ENCODE data around the gene TYW3.
"Not testable (repeated sequence)": the region's sequence is repeated elsewhere in the genome, so short reads cannot be mapped to it uniquely, and the experiment has no call there.

Gene TYW3

DNA sequence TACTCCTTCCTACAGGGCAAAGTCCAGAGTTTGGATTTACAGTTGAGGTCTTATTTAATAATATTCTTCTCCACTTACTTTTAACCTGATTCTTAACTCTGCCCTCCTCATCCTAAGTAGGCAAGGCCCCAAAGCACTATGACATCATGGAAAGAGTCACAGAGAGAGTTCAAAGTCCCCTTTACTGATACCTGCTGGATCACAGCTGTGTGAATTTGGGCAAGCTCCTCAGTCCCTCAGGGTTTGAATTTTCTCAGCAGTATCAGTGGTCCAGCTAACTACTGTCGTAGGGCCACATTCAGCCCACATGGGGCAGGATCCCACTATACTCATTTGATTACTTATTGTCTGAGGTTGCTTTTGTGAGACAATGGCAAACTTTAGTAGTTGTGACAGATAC, 16.0 kb downstream of the TYW3 start:
- no peak for TF ChIP-seq POLR2A (IDR thresholded peaks at IDR 0.05; ENCODE audit: low read length)
- no peak for TF ChIP-seq GATA1 (IDR thresholded peaks at IDR 0.05; ENCODE audit: low read depth, low read length)
- DNase-seq, result peak in 1 of 2 experiments; percentile 24

- TF ChIP-seq GATA1 (IDR thresholded peaks at IDR 0.05; ENCODE audit: low read depth, low read length), result no peak
- TF ChIP-seq POLR2A (IDR thresholded peaks at IDR 0.05; ENCODE audit: low read length), result no peak
- no peak for DNase-seq
These were observed 20.2 kb downstream of the TYW3 start for GRCh38 chr1:74753104-74753503.

GRCh38 chr1:74755475-74755874, 22.5 kb downstream of the TYW3 start:
- no peak for DNase-seq
- TF ChIP-seq POLR2A (IDR thresholded peaks at IDR 0.05; ENCODE audit: low read length), result no peak
- no peak for TF ChIP-seq GATA1 (IDR thresholded peaks at IDR 0.05; ENCODE audit: low read depth, low read length)

DNA sequence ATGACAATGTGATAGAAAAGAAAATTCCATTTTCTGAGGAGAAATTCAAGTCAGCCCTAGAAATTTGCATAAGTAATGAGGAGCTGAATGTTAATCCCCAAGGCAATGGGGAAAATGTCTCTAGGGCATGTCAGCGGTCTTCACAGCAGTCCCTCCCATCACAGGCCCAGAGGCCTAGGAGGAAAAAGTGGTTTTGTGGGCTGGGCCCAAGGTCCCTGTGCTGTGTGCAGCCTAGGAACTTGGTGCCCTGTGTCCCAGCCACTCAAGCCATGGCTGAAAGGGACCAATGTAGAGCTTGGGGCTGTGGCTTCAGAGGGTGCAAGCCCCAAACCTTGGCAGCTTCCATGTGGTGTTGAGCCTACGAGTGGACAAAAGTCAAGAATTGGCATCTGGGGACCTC, 23.7 kb downstream of the TYW3 start:
- not testable (repeated sequence) for DNase-seq

DNA sequence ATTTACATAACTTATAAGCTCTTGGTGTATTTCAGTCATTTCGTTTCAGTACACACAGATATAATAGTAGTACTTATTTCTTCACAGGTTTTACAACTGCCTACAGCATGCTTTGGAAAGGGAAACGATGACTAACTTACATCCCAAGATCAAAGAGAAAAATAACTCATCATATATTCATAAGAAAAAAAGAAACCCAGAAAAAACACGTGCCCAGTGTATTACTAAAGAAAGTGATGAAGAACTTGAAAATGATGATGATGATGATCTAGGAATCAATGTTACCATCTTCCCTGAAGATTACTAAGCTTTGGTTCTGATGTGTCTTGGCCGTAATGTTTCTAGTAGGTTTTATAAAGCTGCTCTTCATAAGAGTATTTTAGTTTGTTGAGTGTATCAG, 30.9 kb downstream of the TYW3 start:
- no peak for DNase-seq
- TF ChIP-seq GATA1 (IDR thresholded peaks at IDR 0.05; ENCODE audit: low read depth, low read length), result no peak
- no peak for TF ChIP-seq POLR2A (IDR thresholded peaks at IDR 0.05; ENCODE audit: low read length)

DNA sequence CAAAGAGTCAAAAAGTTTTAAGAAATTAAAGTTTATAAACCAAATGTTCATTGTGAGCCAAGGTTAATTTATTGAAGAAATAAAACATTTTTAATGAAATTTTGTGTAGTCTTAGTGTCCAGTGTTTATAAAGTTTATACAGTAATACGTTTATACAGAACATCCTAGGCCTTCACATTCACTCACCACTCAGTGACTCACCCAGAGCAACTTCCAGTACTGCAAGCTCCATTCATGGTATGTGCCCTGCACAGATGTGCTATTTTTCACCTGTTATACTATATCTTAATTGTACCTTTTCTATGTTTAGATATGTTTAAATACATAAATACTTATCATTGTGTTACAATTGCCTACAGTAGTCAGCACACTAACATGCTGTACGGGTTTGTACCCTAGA, 33.6 kb downstream of the TYW3 start:
- TF ChIP-seq POLR2A (IDR thresholded peaks at IDR 0.05; ENCODE audit: low read length) (no peak), GATA1 (IDR thresholded peaks at IDR 0.05; ENCODE audit: low read depth, low read length) (no peak)
- DNase-seq, result no peak

- DNase-seq, result peak; percentile 38 to 50
These were observed 34.5 kb downstream of the TYW3 start for GRCh38 chr1:74767490-74767889.

GRCh38 chr1:74771913-74772515, 39.1 kb downstream of the TYW3 start:
- DNase-seq, result peak; percentile 32 to 56
- no peak for TF ChIP-seq POLR2A (IDR thresholded peaks at IDR 0.05; ENCODE audit: low read length)
- TF ChIP-seq GATA1 (IDR thresholded peaks at IDR 0.05; ENCODE audit: low read depth, low read length), result no peak

More at GRCh38 chr1:74767490-74767889, 34.5 kb downstream of the TYW3 start:
- TF ChIP-seq POLR2A (IDR thresholded peaks at IDR 0.05; ENCODE audit: low read length), result no peak
- TF ChIP-seq GATA1 (IDR thresholded peaks at IDR 0.05; ENCODE audit: low read depth, low read length), result no peak

- TF ChIP-seq GATA1 (IDR thresholded peaks at IDR 0.05; ENCODE audit: low read depth, low read length), result no peak
- TF ChIP-seq POLR2A (IDR thresholded peaks at IDR 0.05; ENCODE audit: low read length), result no peak
- DNase-seq, result no peak
These were observed 40.0 kb downstream of the TYW3 start for GRCh38 chr1:74772945-74773344.

GRCh38 chr1:74773582-74773981, 40.6 kb downstream of the TYW3 start:
- DNase-seq, result no peak
- TF ChIP-seq GATA1 (IDR thresholded peaks at IDR 0.05; ENCODE audit: low read depth, low read length) (no peak), POLR2A (IDR thresholded peaks at IDR 0.05; ENCODE audit: low read length) (no peak)

GRCh38 chr1:74775735-74776134, 42.8 kb downstream of the TYW3 start:
- TF ChIP-seq POLR2A (IDR thresholded peaks at IDR 0.05; ENCODE audit: low read length), result no peak
- TF ChIP-seq GATA1 (IDR thresholded peaks at IDR 0.05; ENCODE audit: low read depth, low read length), result no peak
- no peak for DNase-seq

GRCh38 chr1:74777525-74777924, 44.6 kb downstream of the TYW3 start:
- no peak for DNase-seq
- TF ChIP-seq GATA1 (IDR thresholded peaks at IDR 0.05; ENCODE audit: low read depth, low read length) (no peak), POLR2A (IDR thresholded peaks at IDR 0.05; ENCODE audit: low read length) (no peak)

DNA sequence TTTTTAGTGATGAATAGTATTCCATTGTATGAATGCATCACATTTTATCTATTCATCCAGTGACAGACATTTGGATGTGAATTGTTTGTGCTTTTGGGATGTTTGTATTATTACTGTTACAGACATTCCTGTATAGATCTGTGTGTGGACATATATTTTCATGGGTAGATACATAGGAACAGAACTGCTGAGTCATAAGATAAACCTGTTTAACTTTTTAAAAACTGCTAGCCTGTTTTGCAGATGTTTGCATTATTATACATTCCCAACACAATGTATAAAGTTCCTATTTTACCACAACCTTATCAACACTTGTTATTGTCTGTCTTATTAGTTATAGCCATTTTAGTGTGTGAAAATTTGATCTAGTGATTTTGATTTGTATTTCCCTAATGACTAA, 46.8 kb downstream of the TYW3 start:
- no peak for TF ChIP-seq POLR2A (IDR thresholded peaks at IDR 0.05; ENCODE audit: low read length)
- TF ChIP-seq GATA1 (IDR thresholded peaks at IDR 0.05; ENCODE audit: low read depth, low read length), result no peak
- no peak for DNase-seq

DNA sequence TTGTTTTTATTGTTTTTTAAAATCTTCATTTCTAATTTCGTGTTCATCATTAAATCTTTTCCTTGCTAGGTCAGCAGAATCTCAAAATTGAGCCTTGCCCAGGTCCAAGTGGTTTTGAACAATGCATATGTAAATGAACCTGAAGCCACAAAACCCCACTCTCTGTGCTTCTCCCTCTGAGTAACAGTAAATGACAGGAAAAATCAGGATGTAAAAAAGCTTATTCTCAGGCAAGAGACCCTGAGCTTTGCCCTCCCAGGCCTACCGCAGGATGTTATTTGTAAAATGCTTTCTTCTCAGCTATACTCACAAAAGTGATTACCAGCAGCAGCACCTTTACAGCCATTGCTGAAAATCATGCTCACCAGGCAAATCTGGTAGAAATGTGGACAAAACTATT, 47.6 kb downstream of the TYW3 start:
- TF ChIP-seq POLR2A (IDR thresholded peaks at IDR 0.05; ENCODE audit: low read length) (no peak), GATA1 (IDR thresholded peaks at IDR 0.05; ENCODE audit: low read depth, low read length) (no peak)
- no peak for DNase-seq

DNA sequence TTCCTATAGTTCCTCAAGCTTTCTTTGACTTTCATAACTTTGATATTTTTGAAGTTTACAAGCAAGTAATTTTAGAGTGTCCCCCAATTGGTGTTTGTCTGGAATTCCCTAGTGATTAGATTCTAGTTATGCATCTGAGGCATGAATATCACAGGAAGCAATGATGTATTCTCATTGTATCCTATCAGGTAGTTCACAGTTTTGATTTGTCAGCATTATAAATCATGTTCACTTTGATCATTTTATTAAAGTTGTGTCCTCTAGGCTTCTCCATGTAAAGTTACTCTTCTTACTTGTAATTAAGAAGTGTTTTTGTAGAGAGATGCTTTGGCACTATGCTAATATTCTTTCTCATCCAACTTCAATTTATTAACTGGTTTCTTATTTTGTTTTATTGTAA, 53.0 kb downstream of the TYW3 start:
- TF ChIP-seq POLR2A (IDR thresholded peaks at IDR 0.05; ENCODE audit: low read length) (no peak), GATA1 (IDR thresholded peaks at IDR 0.05; ENCODE audit: low read depth, low read length) (no peak)

DNA sequence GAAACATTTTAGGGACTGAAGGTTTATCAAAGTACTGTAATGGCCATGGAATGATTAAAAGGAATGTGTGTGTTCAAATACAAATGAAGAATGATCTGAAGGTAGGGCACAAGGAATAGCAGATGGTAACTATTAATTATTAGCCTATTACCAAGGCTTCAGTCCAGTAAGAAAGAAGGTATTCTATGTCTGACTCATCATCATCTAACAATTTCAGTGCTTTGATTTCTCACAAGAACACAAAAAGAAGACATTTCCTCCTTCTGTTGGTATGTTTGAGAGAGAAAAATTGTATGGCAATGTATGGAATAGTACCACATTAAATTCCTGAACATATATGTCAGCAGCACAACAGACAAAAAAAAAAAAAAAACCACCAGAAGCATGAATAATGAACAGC, 57.5 kb downstream of the TYW3 start:
- no peak for DNase-seq
- TF ChIP-seq POLR2A (IDR thresholded peaks at IDR 0.05; ENCODE audit: low read length), result no peak
- no peak for TF ChIP-seq GATA1 (IDR thresholded peaks at IDR 0.05; ENCODE audit: low read depth, low read length)

More for the DNA sequence above, 53.0 kb downstream of the TYW3 start:
- no peak for DNase-seq
